Measurements from ENCODE around the gene TNKS2.
A peak's percentile ranks its signal among the peaks of the same experiment; 100 is the strongest.
"Not testable (repeated sequence)": the region's sequence is repeated elsewhere in the genome, so short reads cannot be mapped to it uniquely, and the experiment has no call there.

The TNKS2 gene

GRCh38 chr10:91797874-91798648, at the start of gene TNKS2:
Gene TNKS2, plus strand, starts transcription at chr10:91798426. Its CDS starts 265 bp downstream, at chr10:91798691.
- H3K9me3 ChIP-seq (ENCODE audit: insufficient read depth, low read depth, low read length): no peaks in the 10 kb centered on the region
- peak within 1 kb of the TSS; percentile 98 for H3K9ac ChIP-seq (ENCODE audit: low read depth, low read length, poor library complexity, severe bottlenecking)
- H4K20me1 ChIP-seq (ENCODE audit: insufficient read depth, low read length, poor library complexity, severe bottlenecking): peaks cover 45% of the 10 kb centered on the region
- H3K4me2 ChIP-seq (ENCODE audit: low read depth, low read length, poor library complexity, severe bottlenecking): peak within 1 kb of the TSS; percentile 95
- TF ChIP-seq EZH2phosphoT487 (IDR thresholded peaks at IDR 0.05; ENCODE audit: borderline replicate concordance): no peak
- TF ChIP-seq CTCF (conservative IDR thresholded peaks at IDR 0.05; ENCODE audit: low read length): no peak
- H3K9me2 ChIP-seq (replicated peaks; ENCODE audit: low read depth, low read length): no peaks in the 10 kb centered on the region
- H3K36me3 ChIP-seq (ENCODE audit: insufficient read depth, low read length): peaks cover 3% of the 10 kb centered on the region; the same call in 1 of the 2 replicates
- H3K4me1 ChIP-seq (ENCODE audit: insufficient read depth, low read length, poor library complexity, severe bottlenecking): peaks cover 48% of the 10 kb centered on the region
- H3K79me2 ChIP-seq (ENCODE audit: insufficient read depth, low read length): peaks cover 60% of the 10 kb centered on the region
- H2AFZ ChIP-seq (ENCODE audit: low read length): peak within 1 kb of the TSS; percentile 90
- peak within 1 kb of the TSS; percentile 89 for H3K4me3 ChIP-seq (ENCODE audit: low read length, poor library complexity, severe bottlenecking)
- H3F3A ChIP-seq (ENCODE audit: low read depth): no peaks in the 10 kb centered on the region
- H3K27me3 ChIP-seq (ENCODE audit: insufficient read depth, low read length, poor library complexity, severe bottlenecking): no peaks in the 10 kb centered on the region

GRCh38 chr10:91749592-91749991, 48.6 kb upstream of the TNKS2 start:
- H3K36me3 ChIP-seq (ENCODE audit: insufficient read depth, low read length); H3K79me2 ChIP-seq (ENCODE audit: insufficient read depth, low read length); H3F3A ChIP-seq (ENCODE audit: low read depth); H3K4me1 ChIP-seq (ENCODE audit: insufficient read depth, low read length, poor library complexity, severe bottlenecking); H3K9me3 ChIP-seq (ENCODE audit: insufficient read depth, low read depth, low read length); H4K20me1 ChIP-seq (ENCODE audit: insufficient read depth, low read length, poor library complexity, severe bottlenecking); H3K4me2 ChIP-seq (ENCODE audit: low read depth, low read length, poor library complexity, severe bottlenecking); H3K9me2 ChIP-seq (replicated peaks; ENCODE audit: low read depth, low read length); H3K27me3 ChIP-seq (ENCODE audit: insufficient read depth, low read length, poor library complexity, severe bottlenecking); H2AFZ ChIP-seq (ENCODE audit: low read length); H3K4me3 ChIP-seq (ENCODE audit: low read length, poor library complexity, severe bottlenecking); H3K9ac ChIP-seq (ENCODE audit: low read depth, low read length, poor library complexity, severe bottlenecking): not testable (repeated sequence)

- no peak overlapping the region for H3K4me2 ChIP-seq (ENCODE audit: low read depth, low read length, poor library complexity, severe bottlenecking)
- no peaks in the 10 kb centered on the region for H3F3A ChIP-seq (ENCODE audit: low read depth)
- no peaks in the 10 kb centered on the region for H3K36me3 ChIP-seq (ENCODE audit: insufficient read depth, low read length)
- no peaks in the 10 kb centered on the region for H4K20me1 ChIP-seq (ENCODE audit: insufficient read depth, low read length, poor library complexity, severe bottlenecking)
- H3K9ac ChIP-seq (ENCODE audit: low read depth, low read length, poor library complexity, severe bottlenecking): no peak overlapping the region
- H3K9me3 ChIP-seq (ENCODE audit: insufficient read depth, low read depth, low read length): no peaks in the 10 kb centered on the region
- H2AFZ ChIP-seq (ENCODE audit: low read length): no peak overlapping the region
- TF ChIP-seq EZH2phosphoT487 (IDR thresholded peaks at IDR 0.05; ENCODE audit: borderline replicate concordance) (no peak), CTCF (conservative IDR thresholded peaks at IDR 0.05; ENCODE audit: low read length) (no peak)
- no peaks in the 10 kb centered on the region for H3K27me3 ChIP-seq (ENCODE audit: insufficient read depth, low read length, poor library complexity, severe bottlenecking)
- H3K9me2 ChIP-seq (replicated peaks; ENCODE audit: low read depth, low read length): no peaks in the 10 kb centered on the region
- H3K4me3 ChIP-seq (ENCODE audit: low read length, poor library complexity, severe bottlenecking): no peak overlapping the region
- no peaks in the 10 kb centered on the region for H3K79me2 ChIP-seq (ENCODE audit: insufficient read depth, low read length)
- H3K4me1 ChIP-seq (ENCODE audit: insufficient read depth, low read length, poor library complexity, severe bottlenecking): no peaks in the 10 kb centered on the region
These were observed 41.9 kb upstream of the TNKS2 start for GRCh38 chr10:91756286-91756685.

Measured in Loucy (cell line).